ENCODE data around the gene CNGB1.

GRCh38 chr16:57843400-57843799 is 127.5 kb downstream of the CNGB1 start:
- TF ChIP-seq CTCF (IDR thresholded peaks at IDR 0.05 in 8 of 11, conservative IDR thresholded peaks at IDR 0.05 in 3 of 11) (no peak), POLR2A (IDR thresholded peaks at IDR 0.05) (no peak)
